DOHH2 (cell line): ENCODE data around the gene HCK.

Source experiments
- CTCF ChIP-seq: fragments of 200-600 bp; sonication (generic); IDR thresholded peaks from one replicate; pipeline ENCODE4 v1.5.1; 2014; ENCODE audit warnings: antibody characterized with exemption, mild to moderate bottlenecking, low read depth, low read length; ENCODE audit not compliant: poor library complexity, severe bottlenecking
- EZH2phosphoT487 ChIP-seq: fragments of 200-600 bp; sonication (generic); IDR thresholded peaks from 2 replicates; pipeline ENCODE4 v1.6.1; 2017; ENCODE audit warnings: borderline replicate concordance, mild to moderate bottlenecking, antibody characterized with exemption, low read length, moderate library complexity, mixed read lengths

GRCh38 chr20:32033316-32033715 lies 18.7 kb upstream of the HCK start:
- TF ChIP-seq CTCF (no peak), EZH2phosphoT487 (no peak)
